Activated T-helper 1 cell treated with anti-CD3 and anti-CD28 coated beads, Interleukin-12 subunit alpha, Interleukin-12 subunit beta, Interleukin-2, Interleukin-4 antibody, amounts not matched to agents 30 ng/mL and 10 ng/mL and 1 ng/mL, durations not matched to agents 14 hours and 24 hours and 36 hours (primary cell): ENCODE results near the gene ADRA2B. TPM values are rescaled to one million over a fixed set of nuclear protein-coding genes. Genes with fewer than 3 reads are reported as not detected.
A peak's percentile ranks its signal among the peaks of the same experiment; 100 is the strongest.
"Not testable (repeated sequence)": the region's sequence is repeated elsewhere in the genome, so short reads cannot be mapped to it uniquely, and the experiment has no call there.

Experiments used
- DNase-seq: peaks from one replicate; pipeline ENCODE4 v3.0.0; 2021; ENCODE audit warnings: low spot score
- H3K27ac Mint-ChIP-seq: one replicate; pipeline ENCODE4 v1.8.0; 2021; ENCODE audit warnings: mild to moderate bottlenecking, mixed read lengths
- H3K27me3 Mint-ChIP-seq: one replicate; pipeline ENCODE4 v1.8.0; 2022; ENCODE audit warnings: mild to moderate bottlenecking, moderate library complexity, mixed read lengths; ENCODE audit not compliant: insufficient read depth
- H3K36me3 Mint-ChIP-seq: one replicate; pipeline ENCODE4 v1.8.0; 2021; ENCODE audit warnings: low read depth, mixed read lengths
- H3K4me1 Mint-ChIP-seq: one replicate; pipeline ENCODE4 v1.8.0; 2021; ENCODE audit warnings: low read depth, mixed read lengths
- H3K4me3 Mint-ChIP-seq: one replicate; pipeline ENCODE4 v1.8.0; 2021; ENCODE audit warnings: mild to moderate bottlenecking, moderate library complexity, mixed read lengths
- H3K9me3 Mint-ChIP-seq: one replicate; pipeline ENCODE4 v1.8.0; 2021; ENCODE audit warnings: mixed read lengths
- intact Hi-C: fragments of 100-400 bp; cut with micrococcal nuclease; formaldehyde crosslinking; loops from one replicate; pipeline ENCODE4 v1.15.1; 2024
- total RNA-seq: library from RNA; stranded (reverse); gene quantifications from 2 replicates; pipeline ENCODE4 v1.2.3, GENCODE V29; 2022

The ADRA2B gene
- total RNA-seq: 0.12 and 0.21 TPM in 2 replicates

DNA sequence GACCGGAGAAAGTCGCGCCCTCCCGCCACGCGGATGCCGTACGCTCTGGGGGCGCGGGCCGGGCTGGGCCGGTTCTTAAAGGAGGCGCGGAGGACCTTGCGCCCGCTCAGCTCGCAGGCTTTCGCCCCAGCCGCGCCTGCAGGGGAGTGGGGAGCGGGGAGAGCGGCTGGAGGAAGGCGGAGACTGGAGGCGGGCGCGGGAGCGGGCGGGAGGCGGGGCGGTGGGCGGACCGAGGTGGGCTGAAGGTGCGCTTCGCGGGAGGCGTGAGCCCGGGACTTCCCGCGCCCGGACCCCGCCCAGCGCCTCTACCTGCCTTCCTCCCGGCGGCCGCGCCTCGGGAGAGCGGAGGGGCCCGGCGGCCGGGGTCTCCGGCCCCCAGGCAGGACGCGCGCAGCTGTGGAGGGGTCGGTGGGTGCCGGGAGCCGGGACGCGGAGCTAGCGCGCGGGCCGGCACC lies at the start of gene ADRA2B:
Gene ADRA2B, minus strand, starts transcription at position 148 of the 455 bp plus-strand sequence. CDS start 422 bp downstream, outside the sequence.
- H3K4me1 Mint-ChIP-seq: peaks cover 28% of the 10 kb centered on the region
- peak; percentile 52 for DNase-seq
- intact Hi-C loops: loop anchor here (1.0 to 5.0 kb wide), 3 partner anchors 28 to 151 kb away; partner anchors contain the start of genes CIAO1, DUSP2 and TMEM127
- peak within 1 kb of the TSS; percentile 83 for H3K4me3 Mint-ChIP-seq
- peaks cover 37% of the 10 kb centered on the region for H3K27me3 Mint-ChIP-seq
- no peak within 1 kb of the TSS for H3K27ac Mint-ChIP-seq
- no peaks in the 10 kb centered on the region for H3K36me3 Mint-ChIP-seq
- no peaks in the 10 kb centered on the region for H3K9me3 Mint-ChIP-seq

- Mint-ChIP-seq H3K27ac (peak overlapping the region; percentile 99), H3K27me3 (no peaks in the 10 kb centered on the region), H3K36me3 (peaks cover 4% of the 10 kb centered on the region), H3K9me3 (peaks cover 12% of the 10 kb centered on the region), H3K4me3 (peak overlapping the region; percentile 81), H3K4me1 (peaks cover 60% of the 10 kb centered on the region)
- intact Hi-C loops: loop anchor here (5.0 kb wide), 1 partner anchor 158 kb away; no protein-coding TSS in a partner anchor
- DNase-seq: peak; percentile 49
Measured at GRCh38 chr2:96164459-96165184, 48.3 kb upstream of the ADRA2B start.

DNA sequence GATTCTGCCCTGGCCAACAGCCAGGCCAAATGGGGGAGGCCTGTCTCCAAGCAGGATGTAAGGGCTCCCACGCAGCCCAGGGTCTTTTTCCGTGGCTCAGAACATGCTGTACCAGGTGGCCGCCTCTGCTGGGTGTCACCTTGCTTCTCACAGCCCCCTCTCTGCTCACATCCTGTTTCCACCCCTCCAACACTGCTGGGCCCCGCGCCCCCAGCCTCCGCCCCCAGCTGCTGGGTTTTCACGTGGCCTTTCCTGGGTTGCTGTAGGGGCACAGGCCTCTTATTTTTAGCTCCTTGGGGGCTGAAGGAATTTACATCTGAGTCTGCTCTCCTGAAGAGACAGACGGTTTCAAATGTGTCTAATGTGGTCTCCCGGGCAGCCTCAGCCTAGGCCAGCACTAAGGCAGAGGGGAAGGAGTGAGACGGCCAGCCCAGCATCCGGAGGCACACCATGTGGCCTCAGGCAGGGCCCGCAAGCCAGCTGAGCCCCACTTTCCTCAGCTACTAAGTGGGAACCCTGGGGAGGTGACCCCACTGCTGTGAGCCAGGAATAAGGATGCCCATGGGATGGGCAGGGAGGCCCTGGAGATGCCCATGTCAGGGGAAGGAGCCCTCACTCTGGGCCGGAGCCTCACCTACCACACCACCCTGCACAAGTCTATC lies 47.5 kb upstream of the ADRA2B start:
- peak; percentile 45 for DNase-seq
- peaks cover 8% of the 10 kb centered on the region for H3K9me3 Mint-ChIP-seq
- H3K4me1 Mint-ChIP-seq: peaks cover 67% of the 10 kb centered on the region
- no peaks in the 10 kb centered on the region for H3K27me3 Mint-ChIP-seq
- peak overlapping the region; percentile 81 for H3K4me3 Mint-ChIP-seq
- intact Hi-C loops: loop anchor here (1.0 to 5.0 kb wide), 2 partner anchors 19 to 158 kb away; partner anchors contain the start of gene DUSP2
- peaks cover 4% of the 10 kb centered on the region for H3K36me3 Mint-ChIP-seq
- peak overlapping the region; percentile 99 for H3K27ac Mint-ChIP-seq

GRCh38 chr2:96163415-96163767 lies 47.0 kb upstream of the ADRA2B start:
- Mint-ChIP-seq H3K9me3 (peaks cover 8% of the 10 kb centered on the region), H3K27me3 (no peaks in the 10 kb centered on the region), H3K36me3 (peaks cover 4% of the 10 kb centered on the region), H3K27ac (peak overlapping the region; percentile 99), H3K4me1 (peaks cover 68% of the 10 kb centered on the region), H3K4me3 (peak overlapping the region; percentile 81)
- no peak for DNase-seq
- intact Hi-C loops: loop anchor here (1.0 to 5.0 kb wide), 2 partner anchors 18 to 159 kb away; partner anchors contain the start of gene DUSP2

DNA sequence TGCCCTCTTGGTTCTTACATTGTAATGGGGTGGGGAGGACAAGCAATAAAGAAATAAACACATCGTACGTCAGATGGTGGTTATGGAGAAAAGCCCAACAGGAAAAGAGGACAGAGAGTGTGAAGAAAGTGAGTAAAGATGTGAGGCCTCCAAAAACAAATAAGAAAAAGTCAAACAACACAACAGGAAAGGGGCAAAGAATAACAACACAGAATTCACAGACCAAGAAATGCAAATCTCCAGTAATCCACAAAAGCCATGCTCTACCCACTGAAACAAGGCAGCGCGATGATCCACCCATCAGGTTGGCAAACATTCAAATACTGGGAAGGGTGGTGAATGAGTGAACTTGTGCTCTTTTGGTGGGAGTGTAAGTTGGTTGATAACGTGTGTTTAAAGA lies 45.5 kb upstream of the ADRA2B start:
- Mint-ChIP-seq H3K27me3 (no peaks in the 10 kb centered on the region), H3K4me3 (peak overlapping the region; percentile 3), H3K9me3 (peaks cover 8% of the 10 kb centered on the region), H3K36me3 (peaks cover 4% of the 10 kb centered on the region), H3K27ac (peak overlapping the region; percentile 99), H3K4me1 (peaks cover 74% of the 10 kb centered on the region)
- intact Hi-C loops: loop anchor here (5.0 kb wide), 1 partner anchor 160 kb away; no protein-coding TSS in a partner anchor
- DNase-seq: no peak

GRCh38 chr2:96160366-96160765 lies 44.0 kb upstream of the ADRA2B start:
- not testable (repeated sequence) for H3K36me3 Mint-ChIP-seq, DNase-seq, H3K27me3 Mint-ChIP-seq, H3K9me3 Mint-ChIP-seq
- Mint-ChIP-seq H3K27ac (peak overlapping the region; percentile 61), H3K4me3 (peak overlapping the region; percentile 56), H3K4me1 (peaks cover 84% of the 10 kb centered on the region)
- intact Hi-C loops: loop anchor here (5.0 kb wide), 1 partner anchor 162 kb away; no protein-coding TSS in a partner anchor

GRCh38 chr2:96159084-96159830 lies 42.9 kb upstream of the ADRA2B start:
- H3K9me3 Mint-ChIP-seq: peaks cover 8% of the 10 kb centered on the region
- H3K27ac Mint-ChIP-seq: peak overlapping the region; percentile 87
- DNase-seq: no peak
- peaks cover 4% of the 10 kb centered on the region for H3K36me3 Mint-ChIP-seq
- peaks cover 75% of the 10 kb centered on the region for H3K4me1 Mint-ChIP-seq
- intact Hi-C loops: loop anchor here (1.0 to 5.0 kb wide), 3 partner anchors 8 to 627 kb away; partner anchors contain the start of gene SNRNP200
- H3K4me3 Mint-ChIP-seq: peak overlapping the region; percentile 65
- no peaks in the 10 kb centered on the region for H3K27me3 Mint-ChIP-seq

DNA sequence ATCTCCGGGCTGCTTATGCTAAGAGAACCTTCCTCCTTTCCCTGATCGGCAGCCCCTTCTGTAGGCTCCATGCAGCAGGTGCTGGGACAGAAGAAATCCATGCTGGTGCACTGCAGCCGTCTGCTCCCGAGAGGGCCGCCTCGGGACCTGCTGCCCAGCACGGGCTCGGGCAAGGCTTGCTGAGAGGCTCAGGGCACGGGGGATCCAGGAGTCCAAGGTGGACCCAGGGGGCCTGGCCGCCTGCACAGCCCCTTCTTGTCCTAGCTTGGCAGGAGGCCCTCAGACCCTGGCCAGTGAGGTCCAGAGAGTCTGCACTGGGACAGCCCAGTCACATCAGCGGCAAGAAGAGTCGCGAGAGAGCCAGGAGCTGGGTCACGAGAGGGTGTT lies 42.2 kb upstream of the ADRA2B start:
- intact Hi-C loops: loop anchor here (5.0 kb wide), 2 partner anchors 149 to 626 kb away; partner anchors contain the start of gene SNRNP200

DNA sequence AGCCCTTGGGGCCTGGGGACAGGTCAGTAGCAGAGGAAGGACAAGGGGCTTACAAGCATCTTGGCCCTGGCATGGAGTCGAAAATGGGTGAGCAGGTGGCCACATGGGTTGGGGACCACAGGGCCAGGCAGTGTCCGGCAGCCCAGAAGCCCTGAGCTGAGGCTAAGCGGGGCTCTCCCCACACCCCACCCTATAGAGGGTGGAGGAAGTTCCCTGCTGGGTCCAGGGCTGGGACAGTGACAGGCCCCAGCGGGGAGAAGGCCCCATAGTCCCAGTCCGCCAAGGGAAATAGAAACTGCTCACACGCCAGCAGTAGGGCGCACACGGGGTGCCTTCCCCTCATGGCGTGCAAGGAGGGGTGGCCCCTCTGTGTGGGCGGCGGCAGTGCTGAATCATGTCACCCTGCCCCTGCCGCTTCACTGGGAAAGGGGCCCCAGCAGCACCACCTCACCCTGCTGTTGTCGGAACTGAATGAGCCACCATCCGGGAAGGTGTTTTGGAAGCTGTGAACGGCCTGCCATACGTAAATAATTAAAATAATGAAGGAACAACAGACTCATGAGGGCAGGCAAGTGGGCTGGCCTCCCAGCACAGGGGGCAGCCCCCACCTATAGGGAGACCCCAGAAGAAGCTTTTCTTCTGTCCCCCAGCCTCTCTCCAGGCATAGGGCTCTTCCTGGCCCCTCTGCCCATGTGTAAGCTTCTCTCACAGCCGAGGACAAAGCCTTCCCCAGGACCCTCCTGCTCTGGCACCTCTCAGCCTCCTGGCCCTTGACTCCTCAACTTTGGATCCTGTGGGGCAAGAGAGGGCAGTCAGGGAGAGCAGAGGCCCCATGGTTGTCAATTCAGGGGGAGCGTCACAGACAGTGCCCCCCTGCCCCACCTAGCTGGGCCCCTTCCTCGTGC lies 41.5 kb upstream of the ADRA2B start:
- peak overlapping the region; percentile 65 for H3K4me3 Mint-ChIP-seq
- peak overlapping the region; percentile 87 for H3K27ac Mint-ChIP-seq
- H3K36me3 Mint-ChIP-seq: peaks cover 4% of the 10 kb centered on the region
- H3K9me3 Mint-ChIP-seq: peaks cover 8% of the 10 kb centered on the region
- no peaks in the 10 kb centered on the region for H3K27me3 Mint-ChIP-seq
- intact Hi-C loops: loop anchor here (1.0 to 5.0 kb wide), 5 partner anchors 10 to 626 kb away; partner anchors contain the start of genes SNRNP200 and STARD7
- DNase-seq: peak; percentile 74
- H3K4me1 Mint-ChIP-seq: peaks cover 74% of the 10 kb centered on the region

More for the DNA sequence above, 42.2 kb upstream of the ADRA2B start:
- Mint-ChIP-seq H3K27me3 (no peaks in the 10 kb centered on the region), H3K4me1 (peaks cover 72% of the 10 kb centered on the region), H3K27ac (peak overlapping the region; percentile 87), H3K36me3 (peaks cover 4% of the 10 kb centered on the region), H3K4me3 (peak overlapping the region; percentile 65), H3K9me3 (peaks cover 8% of the 10 kb centered on the region)
- DNase-seq: no peak

GRCh38 chr2:96156926-96157648 lies 40.7 kb upstream of the ADRA2B start:
- intact Hi-C loops: loop anchor here (1.0 to 5.0 kb wide), 5 partner anchors 9 to 625 kb away; partner anchors contain the start of genes SNRNP200 and STARD7
- no peak for DNase-seq
- peak overlapping the region; percentile 65 for H3K4me3 Mint-ChIP-seq
- peaks cover 73% of the 10 kb centered on the region for H3K4me1 Mint-ChIP-seq
- peaks cover 4% of the 10 kb centered on the region for H3K36me3 Mint-ChIP-seq
- peaks cover 8% of the 10 kb centered on the region for H3K9me3 Mint-ChIP-seq
- no peaks in the 10 kb centered on the region for H3K27me3 Mint-ChIP-seq
- peak overlapping the region; percentile 87 for H3K27ac Mint-ChIP-seq
